Stimulated activated effector memory CD8-positive, alpha-beta T cell treated with anti-CD3 and anti-CD28 coated beads, Interleukin-12 subunit alpha, Interleukin-12 subunit beta, amount 100 ng/mL, for 72 hours (primary cell): ENCODE results near the gene UBAP2.

ENCODE experiments used
- ATAC-seq: fragments of 150-1000 bp; cut with Tn5 transposase; 2 replicates; pipeline ENCODE4 v1.10.0; 2021
- DNase-seq, 2 donors: peaks; one replicate each; pipeline ENCODE4 v3.0.0; 2021 to 2022; ENCODE audit warnings: low spot score in 2 of 2
- H3K27ac Mint-ChIP-seq: one replicate; pipeline ENCODE4 v1.8.0; 2022; ENCODE audit warnings: mild to moderate bottlenecking, mixed read lengths
- H3K36me3 Mint-ChIP-seq: one replicate; pipeline ENCODE4 v1.8.0; 2022; ENCODE audit warnings: mild to moderate bottlenecking, mixed read lengths
- H3K4me1 Mint-ChIP-seq: one replicate; pipeline ENCODE4 v1.8.0; 2022; ENCODE audit warnings: mixed read lengths
- H3K4me3 Mint-ChIP-seq: one replicate; pipeline ENCODE4 v1.8.0; 2022; ENCODE audit warnings: mild to moderate bottlenecking, mixed read lengths
- H3K9me3 Mint-ChIP-seq: one replicate; pipeline ENCODE4 v1.8.0; 2022; ENCODE audit warnings: mixed read lengths

Gene UBAP2

DNA sequence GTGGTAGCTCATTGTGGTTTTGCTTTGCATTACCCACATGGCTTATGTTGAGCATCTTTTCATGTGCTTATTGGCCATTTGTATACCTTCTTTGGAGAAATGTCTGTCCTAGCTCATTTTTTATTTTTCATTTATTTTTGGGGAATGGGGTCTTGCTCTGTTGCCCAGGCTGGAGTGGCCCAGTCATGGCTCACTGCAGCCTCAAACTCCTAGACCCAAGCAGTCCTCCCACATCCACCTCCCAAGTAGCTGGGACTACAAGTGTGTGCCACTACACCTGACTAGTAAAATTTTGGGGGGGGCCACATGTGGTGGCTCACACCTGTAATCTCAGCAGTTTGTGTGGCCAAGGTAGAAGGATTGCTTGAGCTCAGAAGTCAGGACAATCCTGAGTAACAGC lies 154.4 kb downstream of the UBAP2 start:
- Mint-ChIP-seq H3K4me1 (peaks cover 5% of the 10 kb centered on the region), H3K36me3 (peaks cover 47% of the 10 kb centered on the region), H3K9me3 (no peaks in the 10 kb centered on the region), H3K4me3 (no peak overlapping the region), H3K27ac (no peak overlapping the region)
- DNase-seq, result no peak
- no peak for ATAC-seq

DNA sequence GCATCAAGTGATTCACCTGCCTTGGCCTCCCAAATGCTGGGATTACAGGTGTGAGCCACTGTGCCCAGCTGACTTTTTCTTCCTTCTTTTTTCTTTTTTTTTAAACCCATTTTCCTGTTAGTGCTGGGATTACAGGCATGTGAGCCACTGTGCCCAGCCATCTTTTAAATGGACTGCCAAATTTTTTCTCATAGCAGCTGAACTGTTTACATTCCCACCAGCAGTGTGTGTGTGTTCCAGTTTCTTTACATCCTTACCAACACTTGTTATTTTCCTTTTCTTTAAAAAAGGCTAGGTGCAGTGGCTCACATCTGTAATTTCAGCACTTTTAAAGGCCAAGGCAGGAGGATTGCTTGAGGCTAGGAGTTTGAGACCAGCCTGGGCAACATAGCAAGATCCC lies 154.8 kb downstream of the UBAP2 start:
- H3K9me3 Mint-ChIP-seq, result no peaks in the 10 kb centered on the region
- no peak overlapping the region for H3K27ac Mint-ChIP-seq
- peaks cover 5% of the 10 kb centered on the region for H3K4me1 Mint-ChIP-seq
- ATAC-seq (no peak), DNase-seq (no peak)
- H3K4me3 Mint-ChIP-seq, result no peak overlapping the region
- H3K36me3 Mint-ChIP-seq, result peaks cover 47% of the 10 kb centered on the region

DNA sequence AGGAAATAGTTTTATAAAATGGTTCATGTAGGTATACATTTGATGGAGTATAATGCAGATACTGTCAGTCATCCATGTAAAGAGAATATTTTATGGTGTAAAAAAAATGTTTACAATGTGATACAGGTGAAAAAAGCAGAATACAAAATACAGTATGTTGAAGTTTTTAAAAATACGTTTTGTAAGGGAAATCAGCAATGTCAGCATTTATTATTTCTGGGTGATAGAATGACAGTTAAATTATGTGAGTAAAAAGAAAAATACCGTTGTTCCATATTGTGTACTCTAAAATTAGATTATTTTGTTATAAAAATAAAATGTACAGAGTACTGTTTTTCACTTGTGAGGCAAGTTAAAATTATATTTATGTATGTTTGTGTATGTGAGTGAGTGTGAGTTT lies 162.7 kb downstream of the UBAP2 start:
- H3K36me3 Mint-ChIP-seq, result peaks cover 58% of the 10 kb centered on the region
- no peak overlapping the region for H3K27ac Mint-ChIP-seq
- H3K9me3 Mint-ChIP-seq, result no peaks in the 10 kb centered on the region
- DNase-seq (no peak), ATAC-seq (no peak)
- H3K4me3 Mint-ChIP-seq, result no peak overlapping the region
- H3K4me1 Mint-ChIP-seq, result peaks cover 32% of the 10 kb centered on the region

DNA sequence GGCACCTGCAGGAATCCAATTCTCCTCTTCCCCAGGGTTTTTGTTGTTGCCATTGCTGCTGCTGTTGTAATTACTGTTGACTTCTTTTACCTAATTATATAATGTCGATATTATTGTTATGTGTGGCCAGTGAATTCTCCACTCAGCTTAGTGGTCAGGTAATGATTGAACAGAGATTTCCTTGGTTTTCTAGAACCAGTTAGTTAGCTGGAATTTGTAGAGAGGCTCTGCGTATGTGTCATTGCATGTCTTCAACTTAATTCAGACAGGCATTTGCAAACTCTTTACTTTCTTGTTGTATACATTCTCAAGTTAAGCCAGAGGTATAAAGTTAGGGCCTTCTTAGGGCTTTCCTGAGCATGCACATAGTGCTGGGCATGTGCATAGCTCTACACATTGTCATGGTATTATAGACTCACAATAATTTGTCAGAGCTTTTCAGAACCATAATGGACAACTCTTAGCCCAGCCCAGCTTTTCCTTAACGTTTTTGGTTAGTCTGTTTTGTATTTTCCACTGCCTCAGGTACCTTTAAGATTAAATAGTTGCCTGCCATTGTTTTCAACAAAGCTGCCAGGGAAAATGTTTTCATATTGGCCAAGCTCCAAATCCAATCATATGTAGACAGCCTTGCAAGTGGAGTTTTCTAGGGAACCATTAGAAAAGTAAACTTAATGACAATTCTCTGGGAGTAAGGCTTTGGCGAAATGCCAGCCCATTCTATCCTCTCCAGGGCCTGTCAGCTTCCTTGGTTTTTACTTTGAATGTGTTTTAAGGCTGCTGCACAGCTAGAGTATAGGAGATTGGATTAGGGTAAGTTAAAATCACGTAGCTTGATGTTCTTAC lies 163.6 kb downstream of the UBAP2 start:
- Mint-ChIP-seq H3K27ac (peak overlapping the region; percentile 78), H3K4me3 (no peak overlapping the region), H3K4me1 (peaks cover 39% of the 10 kb centered on the region), H3K36me3 (peaks cover 50% of the 10 kb centered on the region), H3K9me3 (no peaks in the 10 kb centered on the region)
- DNase-seq (no peak), ATAC-seq (no peak)

DNA sequence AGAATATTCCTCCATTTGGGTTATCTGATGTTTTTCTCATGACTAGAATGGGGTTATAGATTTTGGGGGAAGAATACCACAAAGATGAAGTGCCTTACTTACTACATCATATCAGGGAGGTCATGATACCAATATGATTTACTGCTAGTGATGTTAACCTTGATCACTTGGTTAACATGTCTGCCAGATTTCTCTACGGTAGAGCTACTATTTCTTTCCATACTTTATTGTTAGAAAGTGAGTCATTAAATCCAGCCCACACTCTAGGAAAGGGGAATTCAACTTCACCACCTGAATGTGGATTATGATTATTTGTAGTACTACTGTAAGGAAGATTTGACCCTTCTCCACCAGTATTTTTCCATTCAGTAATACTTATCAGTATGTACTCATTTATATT lies 167.1 kb downstream of the UBAP2 start:
- DNase-seq, result no peak
- peaks cover 15% of the 10 kb centered on the region for H3K36me3 Mint-ChIP-seq
- no peak overlapping the region for H3K4me3 Mint-ChIP-seq
- H3K9me3 Mint-ChIP-seq, result no peaks in the 10 kb centered on the region
- H3K27ac Mint-ChIP-seq, result peak overlapping the region; percentile 73
- ATAC-seq, result peak; percentile 55
- peaks cover 62% of the 10 kb centered on the region for H3K4me1 Mint-ChIP-seq

DNA sequence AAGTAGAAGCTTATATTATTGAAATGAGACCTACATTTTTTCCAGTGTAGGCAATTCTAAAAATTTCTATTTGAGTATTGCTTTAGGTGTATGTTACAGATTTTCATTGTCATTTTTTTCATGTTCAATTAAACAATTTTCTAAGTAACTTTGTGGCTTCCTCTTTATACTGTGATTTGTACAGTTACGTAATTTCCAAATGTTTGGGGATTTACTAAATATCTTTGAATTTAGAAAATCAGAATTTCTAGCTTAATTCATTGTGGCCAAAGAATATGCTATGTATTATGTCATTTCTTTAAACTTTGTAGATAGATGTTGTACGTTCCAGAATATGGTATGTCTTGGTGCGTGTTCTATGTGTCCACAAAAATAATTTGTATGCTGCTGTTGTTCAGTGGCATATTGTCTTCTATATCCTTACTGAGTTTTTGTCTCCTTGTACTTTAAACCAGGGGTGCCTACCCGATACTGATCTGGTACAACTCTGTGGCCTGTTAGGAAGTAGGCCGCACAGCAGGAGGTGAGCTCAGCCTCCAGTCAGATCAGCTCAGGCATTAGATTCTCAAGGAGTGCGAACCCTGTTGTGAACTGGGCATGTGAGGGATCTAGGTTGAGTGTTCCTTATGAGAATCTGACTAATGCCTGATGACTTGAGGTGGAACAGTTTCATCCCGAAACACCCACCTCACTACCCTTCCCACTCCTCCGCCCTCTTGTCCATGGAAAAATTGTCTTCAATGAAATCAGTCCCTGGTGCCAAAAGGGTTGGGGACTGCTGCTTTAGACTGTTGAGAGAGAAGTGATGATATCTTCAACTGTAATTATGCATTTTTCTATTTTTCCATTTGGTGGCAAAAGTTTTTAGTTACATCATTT lies 168.2 kb downstream of the UBAP2 start:
- Mint-ChIP-seq H3K36me3 (peaks cover 7% of the 10 kb centered on the region), H3K27ac (peak overlapping the region; percentile 73), H3K9me3 (no peaks in the 10 kb centered on the region), H3K4me3 (no peak overlapping the region), H3K4me1 (peaks cover 62% of the 10 kb centered on the region)
- ATAC-seq (no peak), DNase-seq (no peak)

DNA sequence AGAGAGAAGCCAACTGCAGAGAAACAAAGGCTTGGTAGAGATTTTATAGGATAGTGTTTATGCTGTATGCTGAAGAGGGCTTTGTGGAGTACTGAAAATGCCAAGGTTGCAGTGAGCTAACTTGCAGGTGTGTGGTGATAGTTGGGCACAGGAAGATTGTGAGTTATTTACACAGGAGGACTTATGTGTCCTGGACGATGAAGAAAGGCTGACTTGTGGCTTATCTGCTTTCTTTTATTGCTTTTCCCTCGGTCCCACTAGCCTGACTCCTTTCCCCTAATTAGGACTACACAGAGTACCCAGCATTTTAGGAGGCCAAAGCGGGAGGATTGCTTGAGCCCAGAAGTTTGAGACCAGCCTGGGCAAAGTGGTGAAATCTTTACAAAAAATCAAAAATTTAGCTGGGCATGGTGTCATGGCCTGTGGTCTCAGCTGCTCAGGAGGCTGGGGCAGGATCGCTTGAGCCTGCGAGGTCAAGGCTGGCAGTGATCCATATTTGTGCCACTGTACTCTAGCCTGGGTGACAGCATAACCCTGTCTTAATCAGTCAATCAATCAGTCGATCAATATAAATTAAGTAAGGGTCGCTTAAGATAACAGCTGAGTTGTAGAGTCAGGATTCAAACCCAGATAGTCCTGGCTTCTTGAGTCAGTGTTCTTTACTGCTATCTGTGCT lies 169.9 kb downstream of the UBAP2 start:
- Mint-ChIP-seq H3K36me3 (peaks cover 7% of the 10 kb centered on the region), H3K27ac (no peak overlapping the region), H3K4me3 (no peak overlapping the region), H3K9me3 (no peaks in the 10 kb centered on the region), H3K4me1 (peaks cover 47% of the 10 kb centered on the region)
- no peak for ATAC-seq
- DNase-seq, result no peak

DNA sequence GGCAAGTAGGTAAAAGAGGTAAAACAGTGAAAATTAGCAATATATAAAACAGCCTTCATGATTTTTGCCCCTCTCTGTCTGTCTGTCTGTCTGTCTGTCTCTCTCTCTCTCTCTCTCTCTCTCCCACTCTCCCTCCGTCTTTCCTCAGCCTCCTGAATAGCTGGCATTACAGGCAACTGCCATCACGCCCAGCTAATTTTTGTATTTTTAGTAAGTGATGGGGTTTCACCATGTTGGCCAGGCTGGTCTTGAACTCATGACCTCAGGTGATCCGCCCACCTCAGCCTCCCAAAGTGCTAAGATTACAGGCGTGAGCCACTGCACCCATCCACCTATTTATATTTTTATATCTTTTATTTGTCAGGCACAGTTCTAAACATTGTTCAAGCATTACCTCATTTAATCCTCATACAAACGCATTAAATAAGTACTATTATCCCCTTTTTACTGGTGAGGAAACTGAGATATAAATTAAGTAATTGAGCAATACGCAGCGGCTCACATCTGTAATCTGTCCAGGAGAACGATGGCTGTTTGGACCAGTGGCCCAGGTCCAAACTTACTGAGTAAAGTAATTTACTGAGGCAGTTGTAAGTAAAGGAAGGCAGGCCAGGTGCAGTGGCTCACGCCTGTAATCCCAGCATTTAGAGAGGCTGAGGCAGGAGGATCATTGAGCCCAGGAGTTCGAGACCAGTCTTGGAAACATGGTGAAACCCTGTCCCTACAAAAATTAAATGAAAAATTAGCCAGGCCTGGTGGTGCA lies 170.8 kb downstream of the UBAP2 start:
- Mint-ChIP-seq H3K36me3 (peaks cover 3% of the 10 kb centered on the region), H3K27ac (no peak overlapping the region), H3K4me3 (no peak overlapping the region), H3K9me3 (no peaks in the 10 kb centered on the region), H3K4me1 (peaks cover 44% of the 10 kb centered on the region)
- no peak for ATAC-seq
- no peak for DNase-seq
